HUES48 (cell line): ENCODE results near the gene PRKCA.
"Not testable (repeated sequence)": the region's sequence is repeated elsewhere in the genome, so short reads cannot be mapped to it uniquely, and the experiment has no call there.

Source experiments
- H3K27ac ChIP-seq: one replicate; pipeline ENCODE4 v1.7.0; 2013; ENCODE audit warnings: low read depth, low read length, inconsistent platforms
- H3K27me3 ChIP-seq: 2 replicates; pipeline ENCODE4 v1.6.1; 2013; ENCODE audit warnings: mild to moderate bottlenecking, low read length; ENCODE audit not compliant: control insufficient read depth, insufficient read depth
- H3K36me3 ChIP-seq: 2 replicates; pipeline ENCODE4 v1.6.1; 2013; ENCODE audit warnings: low read length; ENCODE audit not compliant: control insufficient read depth, insufficient read depth
- H3K4me1 ChIP-seq: 2 replicates; pipeline ENCODE4 v1.6.1; 2013; ENCODE audit warnings: mild to moderate bottlenecking, low read length; ENCODE audit not compliant: control insufficient read depth, insufficient read depth
- H3K4me3 ChIP-seq: 2 replicates; pipeline ENCODE4 v1.5.1; 2013; ENCODE audit warnings: mild to moderate bottlenecking, low read depth, low read length
- H3K9ac ChIP-seq: 2 replicates; pipeline ENCODE4 v1.6.1; 2013; ENCODE audit warnings: mild to moderate bottlenecking, low read depth, low read length, moderate library complexity
- H3K9me3 ChIP-seq: 2 replicates; pipeline ENCODE4 v1.6.1; 2013; ENCODE audit warnings: low read length; ENCODE audit not compliant: control insufficient read depth, insufficient read depth

The PRKCA gene

DNA sequence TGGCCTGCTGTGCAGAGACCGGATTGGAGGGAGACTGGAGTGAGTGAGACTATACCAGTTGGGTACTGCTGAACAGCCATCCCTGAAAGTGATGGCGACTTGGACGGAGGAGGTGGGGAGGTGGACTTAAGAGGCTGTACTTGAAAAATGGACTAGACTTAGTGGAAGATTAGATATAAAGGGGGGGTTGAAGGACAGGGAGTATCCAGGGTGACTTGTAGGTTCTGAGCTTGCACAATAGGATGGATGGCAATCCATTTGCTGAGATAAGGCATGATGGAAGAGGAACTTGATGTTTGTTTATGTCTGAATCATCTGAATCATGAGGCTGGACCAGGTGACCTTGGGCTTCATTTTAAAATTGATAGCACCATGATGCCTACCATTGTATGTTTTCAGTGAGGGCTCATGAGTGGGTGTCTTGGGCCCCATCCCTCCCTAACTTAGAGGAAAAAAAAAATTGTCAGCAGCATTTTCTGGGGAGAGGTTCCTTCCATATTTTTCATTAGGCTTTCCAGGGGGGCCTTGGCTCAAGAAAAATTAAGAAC is 41.2 kb downstream of the PRKCA start:
- Histone ChIP-seq H3K27ac (no peak overlapping the region), H3K4me1 (peaks cover 5% of the 10 kb centered on the region; the same call in 1 of the 2 replicates), H3K36me3 (no peaks in the 10 kb centered on the region), H3K9me3 (no peaks in the 10 kb centered on the region), H3K9ac (no peak overlapping the region), H3K27me3 (no peaks in the 10 kb centered on the region), H3K4me3 (no peak overlapping the region)

DNA sequence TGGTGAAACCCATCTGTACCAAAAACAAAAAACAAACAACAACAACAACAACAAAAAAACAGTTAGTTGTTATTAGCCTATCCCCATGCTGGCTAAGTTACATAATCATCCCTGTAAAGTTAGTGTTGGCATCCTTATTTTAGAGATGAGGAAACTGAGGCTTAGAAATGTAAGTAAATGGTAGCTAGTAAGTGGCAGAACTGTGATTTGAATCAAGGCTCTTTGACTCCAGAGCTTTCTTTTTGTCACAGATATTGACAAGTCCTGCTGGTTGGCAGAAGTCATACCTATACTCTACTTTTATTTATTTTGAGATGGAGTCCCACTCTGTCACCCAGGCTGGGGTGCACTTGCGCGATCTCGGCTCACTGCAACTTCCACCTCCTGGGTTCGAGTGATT is 42.1 kb downstream of the PRKCA start:
- no peaks in the 10 kb centered on the region for H3K27me3 ChIP-seq
- no peaks in the 10 kb centered on the region for H3K9me3 ChIP-seq
- H3K9ac ChIP-seq = no peak overlapping the region
- H3K4me1 ChIP-seq = peaks cover 8% of the 10 kb centered on the region; the same call in 1 of the 2 replicates
- no peak overlapping the region for H3K27ac ChIP-seq
- H3K4me3 ChIP-seq = no peak overlapping the region
- no peaks in the 10 kb centered on the region for H3K36me3 ChIP-seq

DNA sequence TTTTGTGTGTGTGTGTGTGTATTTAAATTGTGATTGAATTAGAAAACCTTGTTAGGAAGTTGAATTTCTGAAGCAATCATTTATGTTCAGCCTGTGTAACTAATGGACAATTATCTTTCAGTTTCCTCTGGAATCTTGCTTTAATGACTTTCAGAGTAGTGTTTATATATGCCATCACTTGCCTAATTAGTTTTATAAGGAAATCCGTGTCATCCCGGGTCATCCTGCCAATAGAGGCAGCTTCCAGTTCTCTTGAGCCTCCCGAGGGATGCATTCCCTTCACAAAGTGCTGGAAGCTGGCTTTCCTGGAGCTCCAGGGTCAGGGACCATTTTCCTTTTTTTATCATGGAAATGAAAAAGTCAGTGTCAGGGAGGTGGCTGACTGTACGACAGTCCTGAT is 42.9 kb downstream of the PRKCA start:
- Histone ChIP-seq H3K27me3 (no peaks in the 10 kb centered on the region), H3K4me3 (no peak overlapping the region), H3K4me1 (peaks cover 13% of the 10 kb centered on the region; the same call in 1 of the 2 replicates), H3K9me3 (no peaks in the 10 kb centered on the region), H3K27ac (no peak overlapping the region), H3K9ac (no peak overlapping the region), H3K36me3 (no peaks in the 10 kb centered on the region)

DNA sequence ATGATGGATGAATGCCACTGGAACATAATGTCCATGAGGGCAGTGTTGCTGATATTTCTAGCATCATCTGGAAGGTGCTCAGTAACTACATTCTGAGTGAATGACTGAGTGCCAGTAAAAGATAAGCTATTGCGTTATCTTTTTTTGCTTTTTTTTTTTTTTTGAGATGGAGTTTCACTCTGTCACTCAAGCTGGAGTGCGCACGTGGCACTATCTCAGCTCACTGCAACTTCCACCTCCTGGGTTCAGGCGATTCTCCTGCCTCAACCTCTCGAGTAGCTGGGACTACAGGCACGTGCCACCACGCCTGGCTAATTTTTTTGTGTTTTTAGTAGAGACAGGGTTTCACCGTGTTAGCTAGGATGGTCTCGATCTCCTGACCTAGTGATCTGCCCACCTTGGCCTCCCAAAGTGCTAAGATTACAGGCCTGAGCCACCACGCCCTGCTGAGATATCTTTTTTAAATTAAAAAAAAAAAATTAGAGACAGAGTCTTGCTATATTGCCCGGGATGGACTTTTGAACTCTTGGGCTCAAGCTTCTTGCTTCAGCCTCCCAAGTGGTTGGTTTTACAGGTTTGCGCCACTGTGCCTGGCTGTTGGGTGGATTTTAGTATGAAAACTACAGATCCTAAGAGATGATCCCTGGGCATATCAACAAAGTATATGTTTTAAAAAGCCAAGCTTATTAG is 43.7 kb downstream of the PRKCA start:
- not testable (repeated sequence) for H3K27ac ChIP-seq, H3K36me3 ChIP-seq, H3K9me3 ChIP-seq, H3K4me3 ChIP-seq, H3K27me3 ChIP-seq, H3K9ac ChIP-seq
- peaks cover 13% of the 10 kb centered on the region; the same call in 1 of the 2 replicates for H3K4me1 ChIP-seq

DNA sequence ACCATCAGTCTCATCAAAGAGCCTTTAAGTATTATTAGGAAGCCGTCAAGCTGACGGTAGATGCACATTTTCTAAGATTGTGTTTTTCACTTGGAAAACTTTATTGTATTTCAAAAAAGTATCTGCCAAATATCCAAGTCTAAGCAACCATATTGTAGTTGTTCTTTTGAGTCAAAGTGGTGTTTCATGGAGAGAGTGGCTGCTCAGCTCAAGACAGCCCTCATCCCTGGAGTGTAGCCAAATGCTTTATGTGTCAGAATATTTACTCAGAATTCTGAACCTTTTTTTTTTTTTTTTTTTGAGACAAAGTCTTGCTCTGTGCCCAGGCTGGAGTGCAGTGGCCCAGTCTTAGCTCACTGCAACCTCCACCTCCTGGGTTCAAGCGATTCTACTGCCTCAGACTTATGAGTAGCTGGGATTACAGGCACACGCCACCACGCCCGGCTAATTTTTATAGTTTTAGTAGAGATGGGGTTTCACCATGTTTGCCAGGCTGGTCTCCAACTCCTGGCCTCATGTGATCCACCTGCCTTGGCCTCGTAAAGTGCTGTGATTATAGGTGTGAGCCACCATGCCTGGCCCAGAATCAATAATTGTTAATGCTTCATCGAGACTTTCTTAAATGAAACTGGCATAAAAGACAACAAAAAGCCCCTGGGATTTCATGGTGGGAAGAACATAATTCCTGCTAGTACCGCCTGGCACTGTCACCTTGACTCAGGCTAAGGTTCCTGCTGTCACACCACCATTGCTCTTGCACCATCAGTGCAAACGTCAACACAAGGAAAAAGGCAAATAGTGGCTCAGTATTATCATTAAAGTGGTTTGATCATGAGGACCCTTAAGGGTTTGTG is 45.5 kb downstream of the PRKCA start:
- Histone ChIP-seq H3K9me3 (no peaks in the 10 kb centered on the region), H3K4me1 (peaks cover 13% of the 10 kb centered on the region; the same call in 1 of the 2 replicates), H3K36me3 (no peaks in the 10 kb centered on the region), H3K9ac (no peak overlapping the region), H3K27ac (no peak overlapping the region), H3K4me3 (no peak overlapping the region), H3K27me3 (no peaks in the 10 kb centered on the region)

DNA sequence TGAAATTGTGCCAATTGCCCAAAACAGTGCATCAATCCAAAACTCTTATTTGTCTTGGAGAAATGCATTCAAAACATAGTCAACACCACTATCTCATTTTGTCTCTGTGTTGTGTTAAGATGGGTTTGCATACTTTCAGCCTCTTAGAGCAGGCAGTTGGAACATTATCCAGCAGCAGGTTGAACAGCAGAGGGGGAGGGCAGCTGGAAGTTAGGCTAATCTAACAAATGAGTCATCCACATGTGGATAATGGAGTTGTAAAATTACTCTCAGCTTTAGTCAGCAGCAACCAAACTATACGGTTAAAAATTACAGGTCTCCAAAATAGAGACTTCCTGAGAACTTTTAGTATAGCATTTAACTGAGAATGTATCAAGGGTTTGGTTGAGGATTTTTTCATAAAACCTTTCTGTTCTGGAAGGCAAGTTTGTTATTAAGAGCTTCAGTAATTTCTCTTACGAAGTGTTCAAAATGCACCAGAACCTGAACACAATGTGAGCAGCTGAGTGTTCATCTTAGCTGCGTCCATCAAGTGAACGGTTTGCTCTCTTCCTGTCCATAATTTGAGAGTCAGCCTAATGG is 46.3 kb downstream of the PRKCA start:
- no peaks in the 10 kb centered on the region for H3K27me3 ChIP-seq
- H3K4me3 ChIP-seq = no peak overlapping the region
- no peak overlapping the region for H3K27ac ChIP-seq
- H3K9me3 ChIP-seq = no peaks in the 10 kb centered on the region
- H3K4me1 ChIP-seq = peaks cover 13% of the 10 kb centered on the region; the same call in 1 of the 2 replicates
- H3K36me3 ChIP-seq = no peaks in the 10 kb centered on the region
- no peak overlapping the region for H3K9ac ChIP-seq

DNA sequence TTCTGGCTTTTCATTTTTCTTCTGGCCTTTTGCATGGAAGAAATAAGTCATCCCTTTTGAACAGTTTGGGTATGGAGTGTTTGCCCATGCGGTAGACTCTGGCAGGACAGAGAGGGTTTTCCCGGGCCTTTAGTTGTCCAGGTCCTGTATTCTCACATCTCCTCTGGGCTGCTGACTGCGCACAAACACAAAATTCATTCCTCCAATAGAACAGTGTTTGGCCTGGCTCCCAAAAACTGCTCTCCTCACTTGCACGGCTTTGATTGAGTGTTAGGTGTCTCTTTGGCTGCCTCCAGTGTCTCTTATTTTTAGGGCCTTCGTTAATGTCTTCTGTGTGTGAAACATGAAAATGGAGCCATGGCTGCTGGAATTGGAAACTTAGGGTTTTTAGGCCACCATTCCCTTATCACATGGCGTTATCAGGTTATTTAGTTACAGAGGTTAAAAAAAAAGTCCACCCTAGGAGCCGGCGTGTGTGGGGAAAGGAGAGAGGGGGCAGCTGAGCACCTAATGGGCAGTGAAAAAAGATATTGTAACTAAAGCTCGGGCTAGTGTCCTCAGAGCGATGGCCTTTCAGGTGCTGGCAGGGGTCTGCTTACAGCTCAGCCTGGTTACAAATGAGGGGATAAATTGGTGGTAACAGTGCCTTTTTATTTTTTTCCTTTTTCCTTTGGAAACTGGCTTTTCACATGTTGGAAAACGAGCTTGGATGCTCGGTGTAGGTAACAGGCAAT is 47.3 kb downstream of the PRKCA start:
- Histone ChIP-seq H3K9ac (no peak overlapping the region), H3K27ac (no peak overlapping the region), H3K4me1 (peaks cover 21% of the 10 kb centered on the region; the same call in 1 of the 2 replicates), H3K4me3 (no peak overlapping the region), H3K36me3 (no peaks in the 10 kb centered on the region), H3K9me3 (no peaks in the 10 kb centered on the region), H3K27me3 (no peaks in the 10 kb centered on the region)

DNA sequence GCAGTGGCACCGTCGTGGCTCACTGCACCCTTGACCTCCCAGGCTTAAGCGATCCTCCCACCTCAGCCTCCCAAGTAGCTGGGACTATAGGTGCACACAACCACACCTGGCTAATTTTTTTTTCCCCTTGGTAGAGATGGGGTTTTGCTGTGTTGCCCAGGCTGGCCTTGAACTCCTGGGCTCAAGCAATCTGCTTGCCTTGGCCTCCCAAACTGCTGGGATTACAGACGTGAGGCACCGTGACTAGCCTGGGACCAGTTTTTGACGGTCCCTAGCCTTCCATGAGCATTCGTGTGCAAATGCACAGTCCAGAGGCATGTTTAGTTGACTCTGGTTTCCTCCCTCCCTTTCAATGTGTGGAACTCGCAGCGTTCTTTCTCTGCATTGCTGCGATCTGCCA is 48.2 kb downstream of the PRKCA start:
- H3K4me1 ChIP-seq = peaks cover 28% of the 10 kb centered on the region; the same call in 1 of the 2 replicates
- not testable (repeated sequence) for H3K27ac ChIP-seq, H3K9me3 ChIP-seq, H3K9ac ChIP-seq, H3K4me3 ChIP-seq, H3K36me3 ChIP-seq, H3K27me3 ChIP-seq

DNA sequence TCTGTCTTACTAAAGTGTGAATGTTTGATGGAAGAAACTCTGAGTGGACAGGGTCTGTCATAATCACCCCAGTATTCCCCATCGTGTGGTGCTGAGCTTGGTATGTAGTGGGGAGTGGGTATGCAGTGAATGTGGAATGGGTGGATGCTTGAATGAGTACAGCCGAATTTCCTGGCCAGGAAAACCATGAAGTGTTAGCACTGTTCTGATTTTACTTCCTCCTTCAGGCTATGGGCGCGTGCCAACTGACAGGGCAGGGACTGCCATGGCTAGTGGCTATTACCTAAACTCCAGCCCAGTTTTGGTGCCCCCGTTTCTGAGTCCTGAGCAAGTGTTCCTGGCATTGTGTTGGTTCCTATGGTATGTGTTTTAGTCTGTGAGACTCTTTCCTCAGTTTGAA is 48.6 kb downstream of the PRKCA start:
- Histone ChIP-seq H3K4me1 (peaks cover 28% of the 10 kb centered on the region; the same call in 1 of the 2 replicates), H3K27me3 (no peaks in the 10 kb centered on the region), H3K9ac (no peak overlapping the region), H3K27ac (no peak overlapping the region), H3K9me3 (no peaks in the 10 kb centered on the region), H3K36me3 (no peaks in the 10 kb centered on the region), H3K4me3 (no peak overlapping the region)

DNA sequence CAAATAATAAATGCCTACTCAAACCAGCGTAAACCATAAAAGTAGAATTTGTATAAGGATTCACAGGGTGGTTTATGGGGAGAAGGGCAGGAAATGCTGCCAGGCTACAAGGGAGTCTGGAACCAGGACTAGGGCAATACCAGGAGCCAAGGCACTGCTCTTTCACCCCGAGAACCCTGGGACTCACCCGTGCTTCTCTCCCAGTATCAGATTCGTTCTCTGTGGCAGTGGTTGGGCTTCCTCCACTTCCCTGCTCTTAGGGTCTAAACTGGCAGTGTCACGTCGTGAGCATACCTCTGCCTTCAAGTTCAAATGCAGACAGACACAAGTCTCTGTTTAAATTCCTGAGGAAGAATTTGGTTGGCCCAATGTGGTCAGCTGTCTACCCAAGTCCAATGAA is 49.3 kb downstream of the PRKCA start:
- Histone ChIP-seq H3K27ac (no peak overlapping the region), H3K4me3 (no peak overlapping the region), H3K4me1 (peaks cover 28% of the 10 kb centered on the region; the same call in 1 of the 2 replicates), H3K36me3 (no peaks in the 10 kb centered on the region), H3K9me3 (no peaks in the 10 kb centered on the region), H3K27me3 (no peaks in the 10 kb centered on the region), H3K9ac (no peak overlapping the region)
